Activated CD4-positive, CD25-positive, alpha-beta regulatory T cell treated with anti-CD3 and anti-CD28 coated beads, Interleukin-2, amount 50 U/mL, for 72 hours (primary cell): Measurements from ENCODE around the gene SNX25.
A peak's percentile ranks its signal among the peaks of the same experiment; 100 is the strongest.
"Not testable (repeated sequence)": the region's sequence is repeated elsewhere in the genome, so short reads cannot be mapped to it uniquely, and the experiment has no call there.

Source experiments
- DNase-seq: peaks from one replicate; pipeline ENCODE4 v3.0.0; 2021

SNX25 gene

DNA sequence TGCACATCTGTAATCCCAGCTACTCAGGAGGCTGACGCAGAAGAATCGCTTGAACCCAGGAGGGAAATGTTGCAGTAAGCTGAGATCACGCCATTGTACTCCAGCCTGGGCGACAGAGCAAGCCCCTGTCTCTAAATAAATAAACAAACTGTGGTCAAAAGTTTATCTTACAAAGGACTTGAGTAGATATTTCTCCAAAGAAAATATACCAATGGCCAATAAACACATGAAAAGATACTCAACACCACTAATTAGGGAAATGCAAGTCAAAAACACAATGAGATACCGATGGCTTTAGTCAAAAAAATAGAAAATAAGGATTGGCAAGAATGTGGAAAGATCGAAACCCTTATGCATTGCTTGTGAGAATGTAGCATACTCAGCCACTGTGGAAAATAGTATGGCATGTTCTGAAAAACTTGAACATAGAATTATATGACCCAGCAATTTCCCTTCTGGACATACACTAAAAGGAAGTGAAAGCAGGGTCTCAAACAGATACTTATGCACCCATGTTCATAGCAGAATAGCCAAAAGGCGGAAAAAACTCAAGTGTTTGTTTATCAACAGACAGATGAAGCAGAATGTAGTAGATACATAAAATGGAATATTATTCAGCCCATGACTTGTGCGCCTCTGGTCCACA lies 3.6 kb upstream of the SNX25 start:
- DNase-seq = no peak

DNA sequence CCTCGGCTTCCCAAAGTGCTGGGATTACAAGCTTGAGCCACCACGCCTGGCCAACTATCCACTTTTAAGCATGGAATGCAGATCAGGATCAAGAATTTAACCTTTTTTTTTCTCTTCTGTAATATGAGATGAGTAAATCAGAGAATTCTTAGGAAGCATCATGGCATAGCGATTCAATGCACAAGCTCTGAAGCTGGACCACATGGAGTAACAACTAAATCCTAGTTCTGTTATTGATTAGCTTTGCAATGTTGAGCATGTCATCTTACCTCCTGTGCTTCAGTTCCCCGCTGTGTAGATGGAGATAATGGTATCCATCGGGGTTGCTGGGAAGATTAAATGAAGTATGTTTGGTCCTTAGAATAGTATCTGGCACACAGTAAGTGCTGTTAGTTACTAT lies 1.9 kb upstream of the SNX25 start:
- no peak for DNase-seq

DNA sequence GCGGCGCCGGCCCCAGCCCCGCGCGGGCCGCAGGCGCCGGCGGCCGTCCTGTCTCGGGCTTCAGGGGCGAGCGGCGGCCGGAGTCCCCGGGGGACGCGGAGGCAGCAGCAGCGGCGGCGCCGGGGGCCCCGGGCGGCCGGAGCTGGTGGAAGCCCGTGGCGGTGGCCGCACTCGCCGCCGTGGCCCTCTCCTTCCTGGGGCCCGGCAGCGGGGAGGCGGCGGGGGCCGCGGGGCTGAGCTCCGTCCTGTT lies 379 bp downstream of the SNX25 start:
- DNase-seq = not testable (repeated sequence)

DNA sequence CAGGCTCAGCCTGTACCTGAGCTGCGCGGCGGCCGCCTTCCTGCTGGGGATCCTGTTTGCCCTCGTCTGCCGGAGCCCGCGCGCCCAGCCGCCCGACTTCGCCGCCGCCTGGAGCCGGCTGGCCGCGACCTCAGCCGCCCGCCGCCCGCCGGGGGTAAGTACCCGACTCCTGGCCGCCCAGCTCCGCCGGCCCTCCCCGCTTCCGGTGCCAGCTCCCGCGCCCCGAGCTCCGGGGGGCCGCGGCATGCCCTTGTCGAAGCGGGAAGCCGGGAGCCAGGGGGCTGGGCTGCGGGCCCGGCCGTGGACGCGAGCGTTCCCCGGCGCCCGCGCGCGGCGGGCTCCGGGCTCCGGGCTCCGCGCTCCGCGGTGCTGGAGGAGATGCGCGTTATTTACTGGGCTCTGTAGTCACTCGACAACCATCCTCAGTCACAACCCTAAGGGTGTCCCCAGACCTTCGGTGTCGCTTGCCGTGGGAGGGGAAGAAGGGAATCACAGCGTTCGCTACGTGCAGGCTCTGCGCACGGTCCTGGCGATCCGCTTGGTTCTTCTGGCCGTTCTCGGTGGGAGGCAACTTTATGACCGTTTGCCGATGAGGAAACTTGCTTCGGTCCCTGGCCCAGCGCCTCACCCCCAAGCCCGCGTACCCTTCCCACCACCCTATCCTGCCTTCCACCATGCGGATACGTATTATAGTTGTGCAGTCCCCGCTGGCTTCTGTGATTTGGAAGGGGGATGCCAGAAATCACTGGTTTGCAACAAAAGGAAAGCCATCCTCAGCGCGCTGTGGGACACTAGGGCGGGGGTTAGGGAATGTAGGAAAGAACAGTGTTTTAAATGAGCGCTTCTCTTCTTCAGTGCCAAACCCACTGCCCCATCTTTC lies 944 bp downstream of the SNX25 start:
- peak; percentile 57 for DNase-seq

DNA sequence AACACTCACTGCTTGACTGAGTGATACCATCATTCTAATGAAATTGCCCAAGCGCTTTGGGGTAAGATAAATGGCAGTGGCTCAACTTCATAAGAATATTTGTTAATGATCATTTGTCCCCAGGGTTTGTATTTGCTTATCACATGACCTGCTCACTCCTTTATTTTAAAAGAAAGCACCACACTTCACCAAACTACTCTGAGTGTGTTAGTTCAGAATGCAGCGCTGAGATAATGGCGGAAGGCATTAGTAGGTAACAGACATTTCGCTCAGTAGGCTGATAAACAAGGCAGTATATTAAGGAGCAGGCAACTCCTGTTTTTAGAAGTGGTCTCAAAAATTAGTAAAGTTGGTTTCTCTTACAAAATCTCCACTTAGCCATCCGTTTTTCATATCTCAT lies 1.6 kb downstream of the SNX25 start:
- no peak for DNase-seq

DNA sequence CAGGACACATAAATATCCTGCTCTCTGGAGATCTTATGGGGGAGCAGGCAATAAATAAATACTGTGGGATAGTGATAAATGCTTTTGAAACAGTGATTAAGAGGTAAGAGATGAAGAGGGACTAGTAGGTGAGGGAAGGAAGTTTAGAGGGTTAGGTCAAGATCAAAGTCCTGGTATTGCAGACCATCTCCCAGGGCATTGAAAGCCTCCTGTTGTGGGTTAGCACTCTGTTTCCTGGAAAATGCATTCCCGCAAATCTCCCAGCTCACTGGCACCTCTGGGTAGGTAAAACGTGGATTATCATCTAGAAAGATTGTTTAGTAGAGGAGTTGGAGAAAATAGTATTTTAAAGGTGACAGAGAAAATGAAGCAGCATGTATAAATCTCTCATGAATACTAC lies 2.2 kb downstream of the SNX25 start:
- DNase-seq = no peak

DNA sequence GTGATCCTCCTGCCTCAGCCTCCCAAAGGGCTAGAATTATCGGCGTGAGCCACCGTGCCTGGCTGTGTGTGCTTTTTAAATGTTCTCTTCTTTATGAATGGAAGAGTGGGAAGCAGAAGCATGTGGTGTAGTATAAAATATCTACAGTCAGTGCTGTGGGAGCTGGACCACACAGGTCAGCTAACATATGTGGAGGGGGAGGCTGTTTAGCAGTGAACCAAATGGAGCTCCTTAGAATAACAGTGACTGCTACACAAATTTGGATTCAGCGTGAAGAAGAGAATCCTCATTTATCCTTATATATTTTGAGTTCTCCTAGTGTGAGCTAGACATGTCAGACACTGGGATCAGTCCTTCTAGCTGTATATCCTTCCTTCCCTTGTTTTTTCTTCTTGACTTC lies 3.2 kb downstream of the SNX25 start:
- DNase-seq = no peak

DNA sequence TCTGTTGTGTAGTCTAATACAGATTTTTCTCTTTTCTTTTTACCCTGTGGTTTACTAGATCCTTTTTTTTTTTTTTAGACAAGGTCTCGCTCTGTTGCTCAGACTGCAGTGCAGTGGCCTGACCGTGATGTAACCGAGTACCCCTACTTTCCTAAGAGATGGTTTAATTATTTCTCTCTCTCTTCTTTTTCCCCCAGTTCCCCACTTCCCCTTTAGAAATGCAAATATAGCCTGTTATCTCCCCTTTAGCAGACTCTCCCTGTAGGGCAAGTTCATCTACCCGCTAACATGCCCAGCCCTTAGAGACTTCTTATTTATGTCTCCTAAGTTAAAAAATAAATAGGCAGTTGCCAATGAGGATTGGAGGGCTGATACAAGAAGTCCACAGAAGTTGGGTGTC lies 4.5 kb downstream of the SNX25 start:
- no peak for DNase-seq

DNA sequence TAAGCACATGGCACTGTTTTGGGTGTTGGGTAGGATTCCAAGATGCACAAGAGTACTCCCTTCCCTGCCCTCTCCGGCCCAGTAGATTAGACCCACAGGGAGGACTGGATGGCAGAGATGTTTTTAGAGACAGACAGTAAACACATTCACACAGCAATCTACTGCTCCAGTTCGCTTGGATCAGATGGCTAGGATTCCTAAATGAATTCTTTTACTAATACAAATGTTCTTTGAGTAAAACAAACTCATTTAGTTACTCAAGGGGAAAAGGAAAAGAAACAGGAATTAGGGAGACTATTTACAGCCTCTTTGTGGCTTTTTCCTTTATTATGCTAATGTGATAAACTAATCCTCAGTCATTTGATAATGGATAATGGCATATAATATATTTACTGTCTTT lies 5.9 kb downstream of the SNX25 start:
- no peak for DNase-seq

DNA sequence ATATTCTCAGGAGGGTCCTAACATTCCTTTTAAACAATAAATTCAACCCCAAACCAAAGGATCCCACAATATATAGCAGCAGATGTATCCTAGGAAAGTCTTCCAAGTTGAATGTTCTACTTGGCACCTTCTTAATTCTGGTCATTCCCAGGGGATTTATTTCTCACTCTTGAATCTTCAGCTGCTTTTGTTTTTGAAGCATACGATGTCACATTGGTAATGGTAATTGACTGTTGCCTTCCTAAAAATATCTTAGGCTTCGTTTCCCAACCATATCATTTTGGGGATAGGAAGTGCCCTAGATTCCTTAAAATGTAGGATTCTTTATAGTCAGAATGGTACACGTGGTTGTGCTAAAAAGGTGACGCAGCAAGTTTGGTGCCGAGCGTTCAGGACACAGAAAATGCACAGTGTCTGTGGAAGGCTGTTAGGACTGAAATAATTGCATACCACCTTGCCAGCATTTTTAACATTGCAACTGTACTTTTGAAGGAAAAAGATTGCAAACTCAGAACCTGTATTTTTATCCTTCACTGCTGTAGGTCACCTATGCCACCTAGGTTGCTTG lies 8.1 kb downstream of the SNX25 start:
- DNase-seq = no peak

DNA sequence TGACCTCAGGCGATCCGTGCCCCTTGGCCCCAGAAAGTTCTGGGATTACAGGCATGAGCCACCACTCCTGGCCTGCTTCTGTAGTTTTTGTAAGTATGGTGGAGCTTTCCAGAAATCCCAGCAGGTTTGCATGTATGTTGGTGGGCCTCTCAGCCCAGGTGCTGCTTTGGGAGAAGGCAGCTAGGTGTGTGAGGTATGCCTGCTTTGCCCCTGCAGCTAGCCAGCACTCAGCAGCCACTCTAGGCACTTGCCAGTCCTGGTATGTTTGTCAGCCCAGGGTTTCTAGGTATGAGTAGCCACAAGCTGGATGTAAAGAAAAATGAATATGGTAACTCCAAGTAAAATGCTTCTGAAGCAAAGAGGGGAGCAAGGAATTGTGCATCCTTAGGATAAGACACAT lies 8.9 kb downstream of the SNX25 start:
- no peak for DNase-seq

DNA sequence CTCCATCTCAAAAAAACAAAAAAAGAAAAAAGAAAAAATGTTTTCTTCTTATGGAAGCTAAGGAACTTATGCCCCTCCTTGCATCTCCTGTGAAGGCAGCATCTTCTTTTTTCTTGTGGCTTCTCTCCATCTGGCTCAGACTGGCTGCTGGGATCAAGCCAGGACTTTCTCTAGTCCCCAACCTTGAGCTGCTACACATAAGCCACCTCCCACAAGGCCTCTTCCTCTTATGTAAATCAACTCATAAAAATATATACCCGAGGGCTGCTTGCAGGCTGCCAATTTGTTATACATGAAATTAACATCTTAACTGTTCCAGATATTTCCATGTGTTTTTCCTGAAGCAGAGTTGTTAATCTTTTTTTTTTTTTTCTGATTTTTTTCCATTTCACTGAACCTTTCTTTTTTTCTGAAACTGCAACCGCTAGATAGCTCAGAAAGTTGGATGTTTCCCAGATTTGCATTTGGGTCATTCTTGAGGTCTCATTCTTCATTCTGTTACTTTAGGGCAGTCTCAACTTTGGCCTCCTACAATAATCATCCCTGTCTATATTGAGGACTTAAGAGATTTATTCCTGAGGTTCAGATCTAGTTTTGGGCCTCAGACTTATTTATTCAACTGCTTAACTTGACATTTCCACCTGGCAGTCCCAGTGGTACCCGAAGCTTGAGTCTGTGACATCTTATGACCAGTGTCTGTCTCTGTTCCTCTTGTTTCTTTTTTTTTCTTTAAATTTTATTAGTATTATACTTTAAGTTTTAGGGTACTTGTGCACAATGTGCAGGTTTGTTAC lies 10.3 kb downstream of the SNX25 start:
- DNase-seq = no peak

DNA sequence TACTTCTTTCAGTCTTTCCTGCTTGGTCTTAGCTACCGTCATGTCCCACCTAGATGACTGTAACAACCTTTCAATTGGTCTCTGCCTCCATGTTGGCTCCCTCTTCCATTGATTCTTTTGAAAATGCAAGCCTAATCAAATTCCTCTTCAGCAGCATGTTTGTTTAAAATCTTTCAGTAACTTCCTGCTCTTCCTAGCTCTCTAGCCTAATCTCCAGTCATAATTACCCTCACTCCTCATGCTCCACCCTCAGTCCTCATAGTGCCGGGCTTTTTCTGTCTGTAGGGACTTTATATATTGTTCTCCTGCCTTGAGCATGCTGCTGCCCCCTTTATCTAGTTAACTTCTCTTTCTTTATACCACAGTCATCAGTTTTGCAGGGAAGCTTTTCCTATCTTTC lies 12.1 kb downstream of the SNX25 start:
- DNase-seq = no peak

DNA sequence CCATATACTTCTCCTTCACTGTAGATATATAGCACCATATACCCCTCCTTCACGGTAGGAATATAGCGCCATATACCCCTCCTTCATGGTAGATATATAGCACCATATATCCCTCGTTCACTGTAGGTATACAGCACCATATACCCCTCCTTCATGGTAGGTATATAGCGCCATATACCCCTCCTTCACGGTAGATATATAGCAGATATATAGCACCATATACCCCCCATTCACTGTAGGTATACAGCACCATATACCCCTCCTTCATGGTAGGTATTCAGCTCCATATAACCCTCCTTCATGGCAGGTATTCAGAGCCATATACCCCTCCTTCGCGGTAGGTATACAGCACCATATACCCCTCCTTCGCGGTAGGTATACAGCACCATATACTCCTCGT lies 12.5 kb downstream of the SNX25 start:
- DNase-seq = no peak

DNA sequence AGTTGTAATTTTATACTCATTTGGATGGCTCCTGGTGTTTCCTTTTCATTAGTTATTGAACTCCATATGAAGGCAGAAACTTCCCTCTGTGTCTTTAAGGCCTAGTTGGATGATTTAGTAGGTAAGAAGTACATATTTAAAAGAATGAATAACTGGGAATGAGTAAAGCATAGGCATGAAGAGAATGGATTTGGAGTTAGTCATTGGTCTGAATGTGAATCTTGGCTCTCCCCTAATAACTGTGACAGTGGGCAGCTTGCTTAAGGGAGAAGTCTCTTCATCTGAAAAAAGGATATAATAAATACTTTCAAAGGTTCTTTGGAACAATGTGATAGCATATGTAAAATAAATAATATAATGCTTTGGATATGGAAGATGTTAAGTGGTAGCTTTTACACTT lies 13.2 kb downstream of the SNX25 start:
- DNase-seq = no peak

DNA sequence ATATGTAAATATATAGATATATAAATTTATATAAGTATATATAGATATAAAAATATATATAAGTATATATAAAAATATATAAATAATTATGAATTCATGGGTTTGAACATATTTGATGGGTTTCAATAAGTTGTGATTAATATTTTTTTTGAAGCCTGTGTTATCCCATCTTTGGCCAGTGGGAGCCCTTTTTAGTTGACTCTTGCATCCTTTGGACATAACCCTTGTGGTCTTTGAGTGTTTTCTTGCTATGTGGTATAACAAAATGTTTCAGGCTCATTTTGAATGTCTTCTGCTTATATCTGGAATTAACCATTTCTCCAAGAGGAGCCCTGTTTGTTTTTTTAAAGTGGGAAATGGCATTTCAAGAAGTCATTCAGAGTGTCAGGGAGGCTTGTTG lies 15.2 kb downstream of the SNX25 start:
- no peak for DNase-seq

DNA sequence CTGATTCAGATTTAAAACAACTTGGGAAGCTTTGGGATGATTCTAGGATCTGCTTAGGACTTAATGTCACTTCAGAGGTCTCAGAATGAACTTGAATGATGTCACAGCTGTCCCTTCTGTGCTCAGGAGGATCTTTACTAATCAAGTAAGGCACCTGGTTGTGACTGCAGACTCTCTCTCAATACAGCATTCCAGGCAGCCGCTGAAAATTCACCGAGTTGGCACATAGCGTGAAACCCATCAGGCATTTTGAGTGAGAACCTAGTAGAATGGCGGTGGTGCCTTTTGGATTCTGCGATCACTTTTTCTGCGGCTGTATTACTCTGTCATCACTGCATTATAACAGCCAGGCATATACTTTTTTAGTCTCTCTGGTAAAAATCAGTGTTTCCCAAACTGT lies 16.5 kb downstream of the SNX25 start:
- no peak for DNase-seq

DNA sequence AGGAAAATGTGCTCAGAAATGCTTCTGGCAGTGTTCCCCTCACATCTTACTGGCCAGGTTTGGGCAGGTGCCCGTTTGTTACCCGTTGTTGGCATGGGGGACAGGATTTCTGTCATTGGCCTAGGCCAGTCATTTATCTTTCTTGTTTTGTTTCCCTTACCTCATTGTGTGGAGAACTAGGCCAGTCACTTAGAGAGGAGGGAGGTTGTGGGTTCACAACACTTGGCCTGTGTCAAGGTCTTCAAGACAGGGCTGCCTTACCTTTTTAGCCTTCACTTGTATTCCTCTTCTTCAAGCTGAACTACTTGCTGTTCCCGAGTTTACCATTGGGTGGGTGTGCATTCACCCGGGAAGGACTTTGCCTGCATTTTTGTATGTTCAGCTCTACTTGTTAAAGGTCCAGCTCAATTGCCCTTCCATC lies 17.7 kb downstream of the SNX25 start:
- no peak for DNase-seq

DNA sequence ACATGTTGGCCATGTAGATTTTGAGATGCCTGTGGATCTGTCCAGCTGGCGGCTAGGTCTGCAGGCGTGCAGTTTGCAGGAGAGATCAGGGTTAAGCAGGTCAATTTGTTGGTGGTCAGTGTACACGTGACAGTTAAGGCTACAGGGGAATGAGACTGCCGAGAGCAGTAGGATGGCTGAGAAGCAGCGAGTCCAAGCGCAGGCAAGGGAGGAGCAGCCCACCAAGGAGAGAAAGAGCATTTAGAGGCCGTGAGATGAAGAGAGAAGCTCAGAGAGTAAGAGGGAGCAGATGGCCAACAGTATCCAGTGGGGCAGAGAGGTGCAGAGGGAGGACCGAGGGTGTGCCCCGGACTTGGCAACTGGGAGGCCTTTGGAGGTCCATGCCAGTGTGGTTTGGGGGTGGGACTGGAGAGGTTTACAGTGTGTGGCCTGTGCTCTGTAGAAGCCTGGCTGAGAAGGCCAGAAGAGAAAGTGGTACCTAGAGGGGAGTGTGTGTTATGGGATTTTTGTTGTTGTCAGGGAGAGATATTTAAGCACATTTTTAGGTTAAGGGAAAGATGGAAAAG lies 18.4 kb downstream of the SNX25 start:
- no peak for DNase-seq

DNA sequence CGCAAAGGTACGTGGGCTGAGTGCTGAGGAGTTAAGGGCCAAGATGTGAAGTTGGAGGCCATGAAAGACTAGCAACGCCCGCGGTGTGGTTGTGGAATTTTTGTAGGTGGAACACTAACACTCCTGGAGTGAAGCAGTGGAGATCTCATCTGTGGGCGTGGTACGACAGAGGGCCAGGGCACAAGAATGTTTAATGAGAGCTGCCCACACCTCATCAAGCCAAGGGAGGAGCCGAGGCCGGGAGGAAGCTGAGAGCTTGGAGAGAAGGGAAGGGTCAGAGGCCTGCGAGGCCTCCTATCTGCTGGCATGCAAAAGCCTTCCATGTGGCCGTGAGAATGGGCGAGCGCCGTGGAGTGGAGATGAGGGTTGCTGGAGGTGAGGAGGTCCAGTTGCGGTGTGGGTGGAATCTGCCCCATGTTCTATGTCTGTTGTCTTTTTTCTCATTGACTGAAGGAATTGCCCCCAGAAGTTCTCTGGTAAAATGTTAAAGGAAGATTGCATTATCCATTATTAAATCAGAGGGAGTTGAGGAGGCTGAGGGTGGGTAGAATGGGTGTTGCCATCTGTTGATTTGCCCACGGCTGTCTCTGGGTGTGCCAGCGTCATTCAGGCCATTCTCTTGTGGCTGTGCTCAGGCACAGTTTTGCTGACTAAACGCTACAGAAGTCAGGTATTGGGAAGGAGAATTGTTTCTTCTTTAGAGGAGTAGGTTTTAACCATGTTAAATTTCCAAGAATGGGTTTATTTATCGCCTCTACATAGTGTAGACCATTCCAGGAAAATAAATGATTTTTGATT lies 19.8 kb downstream of the SNX25 start:
- no peak for DNase-seq

DNA sequence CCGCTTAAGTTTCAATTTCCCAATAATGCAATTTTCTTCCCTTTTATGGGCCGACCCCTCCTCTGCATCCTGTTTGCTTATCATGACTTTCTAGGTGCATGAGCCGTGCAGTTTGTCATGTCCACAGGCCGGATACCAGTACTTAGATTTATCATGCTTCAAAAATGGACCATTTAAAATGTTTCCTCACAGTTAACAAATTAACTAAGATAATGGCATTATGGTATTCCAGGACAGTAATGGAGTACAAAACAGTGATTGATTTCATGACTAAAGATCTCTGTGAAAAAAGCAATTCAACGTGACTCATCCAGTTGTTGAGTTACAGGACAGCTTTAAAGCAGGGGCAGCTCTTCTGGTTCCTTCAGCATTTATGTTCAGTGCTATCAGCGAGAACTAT lies 23.0 kb downstream of the SNX25 start:
- DNase-seq = no peak

DNA sequence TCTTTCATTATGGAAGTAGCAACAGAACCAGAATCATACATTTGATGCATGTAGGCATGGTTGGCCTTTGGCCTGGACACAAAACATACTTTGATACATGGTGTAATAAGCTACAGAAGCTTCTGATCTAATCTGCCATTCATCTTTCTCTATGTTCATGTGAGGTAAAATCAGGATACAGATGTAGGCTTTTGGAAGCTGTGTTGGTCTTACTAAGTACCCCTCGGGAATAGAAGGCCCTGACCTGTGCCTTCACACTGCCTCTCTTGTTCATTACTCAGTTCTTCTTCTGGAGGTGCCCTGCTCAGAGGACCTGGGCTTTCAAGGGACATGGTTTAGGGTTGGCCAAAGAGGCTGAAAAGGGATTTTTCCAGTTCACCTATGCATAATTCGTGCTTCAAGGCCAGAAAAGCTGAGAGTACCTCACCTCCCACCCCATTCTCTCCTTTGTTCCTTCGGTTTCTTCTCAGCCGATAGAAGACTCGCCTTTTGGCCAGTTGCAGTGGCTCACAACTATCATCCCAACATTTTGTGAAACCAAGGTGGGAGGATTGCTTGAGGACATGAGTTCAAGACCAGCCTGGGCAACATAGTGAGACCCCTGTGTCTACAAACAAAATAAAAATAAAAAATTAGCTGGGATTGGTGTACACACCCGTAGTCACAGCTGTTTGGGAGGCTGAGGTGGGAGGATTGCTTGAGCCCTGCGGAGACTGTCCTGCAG lies 25.9 kb downstream of the SNX25 start:
- DNase-seq = no peak
